Psoas muscle (tissue), 8 donors: ENCODE results near the gene CSF2RB. TPM values are rescaled to one million over a fixed set of nuclear protein-coding genes. Genes with fewer than 3 reads are reported as not detected.

Source experiments
- ATAC-seq, 4 donors: fragments of 200-7000 bp; cut with Tn5 transposase; one replicate each; pipeline ENCODE4 v1.9.1; 2020; ENCODE audit warnings: moderate library complexity in 3 of 4, mild to moderate bottlenecking in 2 of 4
- DNase-seq, 2 donors: peaks; one replicate each; pipeline ENCODE4 v3.0.0-alpha.2; 2020
- H3K27ac ChIP-seq: fragments of 200-600 bp; one replicate; pipeline ENCODE4 v1.8.0; 2022
- H3K27me3 ChIP-seq, 3 donors: fragments of 200-600 bp in 1 of 3; one replicate each; pipeline versions ENCODE4 v1.6.1 to v1.8.0; 2013 to 2022; ENCODE audit warnings: low read length in 2 of 3, mild to moderate bottlenecking in 2 of 3, moderate library complexity in 1 of 3; ENCODE audit not compliant: insufficient read depth in 3 of 3
- H3K36me3 ChIP-seq, 2 donors: fragments of 200-600 bp in 1 of 2; one replicate each; pipeline versions ENCODE4 v1.6.1 to v1.8.0; 2013 to 2022; ENCODE audit warnings: low read depth in 1 of 2, mild to moderate bottlenecking in 1 of 2, moderate library complexity in 1 of 2; ENCODE audit not compliant: insufficient read depth in 1 of 2
- H3K4me1 ChIP-seq: fragments of 200-600 bp; one replicate; pipeline ENCODE4 v1.8.0; 2022
- H3K4me3 ChIP-seq: fragments of 200-600 bp; one replicate; pipeline ENCODE4 v1.8.0; 2022; ENCODE audit warnings: mild to moderate bottlenecking
- H3K9me3 ChIP-seq: fragments of 200-600 bp; one replicate; pipeline ENCODE4 v1.8.0; 2022
- CTCF ChIP-seq: fragments of 200-600 bp; IDR thresholded peaks from one replicate; pipeline ENCODE4 v1.8.0; 2022; ENCODE audit warnings: antibody characterized with exemption
- WGBS, 3 donors: extraction: QIAGEN DNeasy Blood & Tissue Kit; methylation state at CpG; one replicate each; pipeline versions ENCODE4 v1.1.6 to v1.1.7; 2013; 5-methylcytosine and 5-hydroxymethylcytosine counted together
- intact Hi-C, 2 donors: fragments of 100-400 bp; cut with DNase I; formaldehyde crosslinking; loops; one replicate each; pipeline versions ENCODE4 v1.11.0 to v1.14.2; 2022
- polyA plus RNA-seq, 3 donors: library from polyadenylated mRNA; stranded (reverse); fragments of 200-250 nt; gene quantifications; one replicate each; pipeline ENCODE4 v1.2.3, GENCODE V29; 2013
- total RNA-seq, 4 donors: library from RNA; stranded (reverse); fragmentation: NEBNext Ultra II Directional in 2 of 4; extraction: Animal tissue kit (Norgen Biotek cat#: 25700) in 2 of 4; gene quantifications; one replicate each; pipeline versions ENCODE4 v1.2.1 to v1.2.4, GENCODE V29; 2021 to 2023
- donor health status: healthy with polysubstance abuse.
- donor health status: DM: no; HTN: no; CAD: no; lungs with moderate emphysema.
- donor health status: Bipolar disorder and iron deficiency.
- donor health status: healthy.
- donor health status: DM: yes; HTN: yes; CAD: no.
- donor health status: DM: no; HTN: no; CAD: no.
- donor health status: DM: no; HTN: no; CAD: no.
- donor health status: DM: yes; HTN: yes; CAD: no.

CSF2RB gene
- total and polyA plus RNA-seq, 7 donors: 0.25 to 1.7 (median 1.0) TPM

GRCh38 chr22:36918586-36919284 is 5.3 kb downstream of the CSF2RB start:
- no peak for TF ChIP-seq CTCF
- Histone ChIP-seq H3K27ac (no peak overlapping the region), H3K36me3 (no peaks in the 10 kb centered on the region), H3K4me3 (no peak overlapping the region), H3K4me1 (no peaks in the 10 kb centered on the region), H3K9me3 (peaks cover 4% of the 10 kb centered on the region), H3K27me3 (peaks cover 0 to 15% (median 5%) of the 10 kb centered on the region in 3 donors)
- no peak for DNase-seq
- WGBS, 3 donors: 68% methylated on average over 3 of the region's 3 CpGs
- no peak for ATAC-seq
- intact Hi-C loops: no loop called here

- 54 to 62% (median 54%) methylated on average over 15 of the region's 15 CpGs for WGBS, 3 donors
- H3K27ac ChIP-seq: no peak overlapping the region
- peaks cover 0 to 34% (median 6%) of the 10 kb centered on the region in 3 donors for H3K27me3 ChIP-seq
- DNase-seq: no peak
- no peaks in the 10 kb centered on the region for H3K36me3 ChIP-seq
- peaks cover 4% of the 10 kb centered on the region for H3K9me3 ChIP-seq
- H3K4me3 ChIP-seq: no peak overlapping the region
- intact Hi-C loops: no loop called here
- no peak for TF ChIP-seq CTCF
- no peaks in the 10 kb centered on the region for H3K4me1 ChIP-seq
- no peak for ATAC-seq
Observed at GRCh38 chr22:36921309-36922104, 8.1 kb downstream of the CSF2RB start.

- H3K4me3 ChIP-seq: no peak overlapping the region
- ATAC-seq (no peak), DNase-seq (no peak)
- 38 to 43% (median 42%) methylated on average over 10 of the region's 10 CpGs for WGBS, 3 donors
- intact Hi-C loops: no loop called here
- no peak for TF ChIP-seq CTCF
- H3K9me3 ChIP-seq: peaks cover 4% of the 10 kb centered on the region
- H3K27me3 ChIP-seq: peaks cover 0 to 41% (median 6%) of the 10 kb centered on the region in 3 donors
- H3K27ac ChIP-seq: no peak overlapping the region
- H3K36me3 ChIP-seq: no peaks in the 10 kb centered on the region
- H3K4me1 ChIP-seq: no peaks in the 10 kb centered on the region
Observed at GRCh38 chr22:36922105-36922608, 8.7 kb downstream of the CSF2RB start.

- H3K4me1 ChIP-seq: no peaks in the 10 kb centered on the region
- H3K36me3 ChIP-seq: no peaks in the 10 kb centered on the region
- peaks cover 0 to 46% (median 6%) of the 10 kb centered on the region in 3 donors for H3K27me3 ChIP-seq
- no peak for ATAC-seq
- DNase-seq: no peak
- H3K4me3 ChIP-seq: no peak overlapping the region
- no peak overlapping the region for H3K27ac ChIP-seq
- no peak for TF ChIP-seq CTCF
- 72 to 79% (median 75%) methylated on average over 7 of the region's 7 CpGs for WGBS, 3 donors
- peaks cover 4% of the 10 kb centered on the region for H3K9me3 ChIP-seq
- intact Hi-C loops: no loop called here
Observed at GRCh38 chr22:36922711-36923110, 9.3 kb downstream of the CSF2RB start.
